Large intestine (tissue), 12 donors: ENCODE data around the gene HTR3A. TPM values are rescaled to one million over a fixed set of nuclear protein-coding genes. Genes with fewer than 3 reads are reported as not detected.
"Not testable (repeated sequence)": the region's sequence is repeated elsewhere in the genome, so short reads cannot be mapped to it uniquely, and the experiment has no call there.

Experiments
- DNase-seq, 2 donors: peaks; one replicate each; pipeline versions ENCODE4 v3.0.0 to v3.0.0-alpha.2; 2013
- H3K27ac ChIP-seq: one replicate; pipeline ENCODE4 v1.5.1; 2013; ENCODE audit warnings: low read length
- H3K27me3 ChIP-seq: 2 replicates; pipeline ENCODE4 v1.6.1; 2013; ENCODE audit warnings: low read length; ENCODE audit not compliant: control insufficient read depth, insufficient read depth
- H3K36me3 ChIP-seq: 2 replicates; pipeline ENCODE4 v1.6.1; 2013; ENCODE audit warnings: low read length; ENCODE audit not compliant: control insufficient read depth, insufficient read depth
- H3K4me1 ChIP-seq: one replicate; pipeline ENCODE4 v1.6.1; 2013; ENCODE audit warnings: low read length; ENCODE audit not compliant: control insufficient read depth, insufficient read depth
- H3K4me3 ChIP-seq: one replicate; pipeline ENCODE4 v1.5.1; 2013; ENCODE audit warnings: low read length
- H3K9me3 ChIP-seq: one replicate; pipeline ENCODE4 v1.6.1; 2013; ENCODE audit warnings: mild to moderate bottlenecking, low read depth, low read length, moderate library complexity; ENCODE audit not compliant: control insufficient read depth
- WGBS: methylation state at CpG from one replicate; pipeline ENCODE4 v1.1.5; 2013; ENCODE audit warnings: low lambda C conversion rate; ENCODE audit not compliant: insufficient coverage; 5-methylcytosine and 5-hydroxymethylcytosine counted together
- long read RNA-seq, 11 donors: transcript quantifications; one replicate each; lab custom pipeline, GENCODE V29; 2026
- polyA plus RNA-seq: library from polyadenylated mRNA; unstranded; fragments of 120-200 nt; gene quantifications from one replicate; pipeline ENCODE4 v1.2.1, GENCODE V29; 2013

HTR3A gene
- polyA plus RNA-seq, result 2.1 TPM
- long read RNA-seq, donor 1, partial matches to known transcripts, result 0 of 1 reads
- long read RNA-seq, donor 1, other reads (novel, unspliced or antisense), result 0 of 1 reads
- long read RNA-seq, donor 2, result 0 reads
- long read RNA-seq, donor 3, result 0 reads
- long read RNA-seq, donor 4, result 0 reads
- long read RNA-seq, donor 5, result 0 reads
- long read RNA-seq, donor 6, result 0 reads
- long read RNA-seq, donor 7, result 0 reads
- long read RNA-seq, donor 8, result 0 reads
- long read RNA-seq, donor 9, partial matches to known transcripts, result 0 of 1 reads
- long read RNA-seq, donor 9, other reads (novel, unspliced or antisense), result 0 of 1 reads
- long read RNA-seq, donor 10, result 0 reads
- long read RNA-seq, donor 11, result 0 reads

GRCh38 chr11:113974741-113975470 lies at the start of gene HTR3A:
Gene HTR3A (plus strand): TSS chr11:113975108. CDS start chr11:113975326, 218 bp downstream.
- Histone ChIP-seq H3K27ac (no peak within 1 kb of the TSS), H3K4me3 (no peak within 1 kb of the TSS), H3K9me3 (no peaks in the 10 kb centered on the region), H3K27me3 (peaks cover 20% of the 10 kb centered on the region), H3K4me1 (peaks cover 3% of the 10 kb centered on the region), H3K36me3 (no peaks in the 10 kb centered on the region)
- no CpG with 5 or more reads among the region's 12 CpGs for WGBS
- DNase-seq, result peak; percentile 44 to 71

- Histone ChIP-seq H3K27me3 (peaks cover under 1% of the 10 kb centered on the region), H3K27ac (no peak overlapping the region), H3K36me3 (no peaks in the 10 kb centered on the region), H3K4me1 (no peaks in the 10 kb centered on the region), H3K4me3 (no peak overlapping the region), H3K9me3 (no peaks in the 10 kb centered on the region)
- no peak for DNase-seq
- 79% methylated on average over 2 of the region's 12 CpGs for WGBS
Observed at GRCh38 chr11:113926273-113927197, 48.4 kb upstream of the HTR3A start.

GRCh38 chr11:113928311-113928710 lies 46.6 kb upstream of the HTR3A start:
- WGBS, result no CpG with 5 or more reads among the region's 5 CpGs
- H3K27me3 ChIP-seq, result peaks cover 5% of the 10 kb centered on the region

GRCh38 chr11:113932788-113933187 lies 42.1 kb upstream of the HTR3A start:
- no peak for DNase-seq
- Histone ChIP-seq H3K27me3 (peaks cover 5% of the 10 kb centered on the region), H3K4me1 (no peaks in the 10 kb centered on the region), H3K9me3 (no peaks in the 10 kb centered on the region), H3K4me3 (no peak overlapping the region), H3K27ac (no peak overlapping the region), H3K36me3 (no peaks in the 10 kb centered on the region)
- 80% methylated on average over 1 of the region's 7 CpGs for WGBS

More at GRCh38 chr11:113928311-113928710, 46.6 kb upstream of the HTR3A start:
- no peak for DNase-seq
- H3K9me3 ChIP-seq, result no peaks in the 10 kb centered on the region
- no peaks in the 10 kb centered on the region for H3K36me3 ChIP-seq
- no peak overlapping the region for H3K4me3 ChIP-seq
- no peak overlapping the region for H3K27ac ChIP-seq
- no peaks in the 10 kb centered on the region for H3K4me1 ChIP-seq

GRCh38 chr11:113934193-113934592 lies 40.7 kb upstream of the HTR3A start:
- not testable (repeated sequence) for H3K9me3 ChIP-seq, DNase-seq, H3K27ac ChIP-seq, H3K27me3 ChIP-seq, H3K4me1 ChIP-seq, H3K4me3 ChIP-seq, H3K36me3 ChIP-seq
- 100% methylated on average over 1 of the region's 3 CpGs for WGBS

GRCh38 chr11:113934761-113935160 lies 40.1 kb upstream of the HTR3A start:
- no peak overlapping the region for H3K27ac ChIP-seq
- no peaks in the 10 kb centered on the region for H3K9me3 ChIP-seq
- no peaks in the 10 kb centered on the region for H3K4me1 ChIP-seq
- no peaks in the 10 kb centered on the region for H3K36me3 ChIP-seq
- peaks cover 5% of the 10 kb centered on the region for H3K27me3 ChIP-seq
- no peak overlapping the region for H3K4me3 ChIP-seq
- WGBS, result 100% methylated on average over 1 of the region's 4 CpGs
- DNase-seq, result peak in 1 of 2 donors; percentile 4

GRCh38 chr11:113935858-113936257 lies 39.0 kb upstream of the HTR3A start:
- H3K4me3 ChIP-seq, result no peak overlapping the region
- WGBS, result no CpG with 5 or more reads among the region's 4 CpGs
- no peak overlapping the region for H3K27ac ChIP-seq
- no peak for DNase-seq
- no peaks in the 10 kb centered on the region for H3K4me1 ChIP-seq
- H3K27me3 ChIP-seq, result peaks cover 5% of the 10 kb centered on the region
- no peaks in the 10 kb centered on the region for H3K36me3 ChIP-seq
- no peaks in the 10 kb centered on the region for H3K9me3 ChIP-seq

- Histone ChIP-seq H3K36me3 (no peaks in the 10 kb centered on the region), H3K27ac (no peak overlapping the region), H3K9me3 (no peaks in the 10 kb centered on the region), H3K4me3 (no peak overlapping the region), H3K27me3 (no peaks in the 10 kb centered on the region), H3K4me1 (no peaks in the 10 kb centered on the region)
- DNase-seq, result no peak
- WGBS, result 100% methylated on average over 1 of the region's 3 CpGs
Observed at GRCh38 chr11:113937918-113938317, 37.0 kb upstream of the HTR3A start.

- Histone ChIP-seq H3K4me3 (no peak overlapping the region), H3K9me3 (no peaks in the 10 kb centered on the region), H3K27me3 (no peaks in the 10 kb centered on the region), H3K4me1 (no peaks in the 10 kb centered on the region), H3K27ac (no peak overlapping the region), H3K36me3 (no peaks in the 10 kb centered on the region)
- no CpG with 5 or more reads among the region's 8 CpGs for WGBS
- DNase-seq, result no peak
Observed at GRCh38 chr11:113942256-113942655, 32.7 kb upstream of the HTR3A start.

GRCh38 chr11:113946162-113946561 lies 28.7 kb upstream of the HTR3A start:
- not testable (repeated sequence) for DNase-seq, H3K27me3 ChIP-seq, H3K4me1 ChIP-seq, H3K4me3 ChIP-seq, H3K36me3 ChIP-seq, H3K27ac ChIP-seq, H3K9me3 ChIP-seq
- no CpG with 5 or more reads among the region's 2 CpGs for WGBS
